K562 (cell line): ENCODE results near the gene CTNNBL1. TPM values are rescaled to one million over a fixed set of nuclear protein-coding genes. Genes with fewer than 3 reads are reported as not detected.
A peak's percentile ranks its signal among the peaks of the same experiment; 100 is the strongest.

Source experiments
- ATAC-seq: fragments of 200-7000 bp; cut with Tn5 transposase; 3 replicates; pipeline ENCODE4 v1.9.1; 2020; ENCODE audit warnings: moderate library complexity
- BruUV-seq: library from RNA; stranded (reverse); fragments of 400-500 nt; replicated peaks from 2 replicates; lab custom pipeline; 2021; lab: Mats Ljungman, UMichigan
- CTCF ChIA-PET: fragments of 300-600 bp; formaldehyde crosslinking; extraction: SDS; loops from one replicate; lab custom pipeline; 2021; ENCODE audit warnings: low intra/inter-chr PET ratio; lab: Yijun Ruan, JAX
- POLR2A ChIA-PET: fragments of 300-600, 350-650 bp; sonication (Branson Sonifier 250); formaldehyde crosslinking; extraction: SDS; loops from one replicate; lab custom pipeline; 2021; ENCODE audit warnings: antibody characterized with exemption, inconsistent platforms; lab: Yijun Ruan, JAX
- DNase-seq, 4 experiments: peaks; one replicate each; pipeline versions ENCODE4 v3.0.0 to v3.0.0-alpha.2; 2011 to 2018; ENCODE audit warnings: low spot score in 3 of 4, mixed read lengths in 3 of 4; ENCODE audit errors: extremely low read depth in 1 of 4
- FAIRE-seq: peaks from 2 replicates; lab custom pipeline; 2011; peaks lifted over from hg19 to GRCh38; lab: Jason Lieb, UNC
- H2AFZ ChIP-seq: 2 replicates; pipeline ENCODE4 v1.6.0; 2011; ENCODE audit warnings: low read depth, low read length, control low read depth, inconsistent platforms
- H3K27ac ChIP-seq: fragments of 200-600 bp; 3 replicates; pipeline ENCODE4 v1.8.0; 2011; ENCODE audit warnings: low read depth, mild to moderate bottlenecking, control low read depth, inconsistent platforms, low read length, moderate library complexity, mixed read lengths; ENCODE audit errors: extremely low read depth
- H3K27me3 ChIP-seq, 2 experiments: fragments of 300-600 bp in 1 of 2; 2 replicates in 1 of 2; 3 replicates in 1 of 2; pipeline versions ENCODE4 v1.6.0 to v1.8.0; 2011; ENCODE audit warnings: inconsistent platforms in 2 of 2, low read length in 2 of 2, mild to moderate bottlenecking in 1 of 2, mixed read lengths in 1 of 2, moderate library complexity in 1 of 2; ENCODE audit not compliant: control insufficient read depth in 2 of 2, insufficient read depth in 2 of 2
- H3K36me3 ChIP-seq: fragments of 300-600 bp; 3 replicates; pipeline ENCODE4 v1.8.0; 2011; ENCODE audit warnings: mild to moderate bottlenecking, low read length, inconsistent platforms; ENCODE audit not compliant: control insufficient read depth, insufficient read depth
- H3K4me1 ChIP-seq, 2 experiments: fragments of 200-600 bp in 1 of 2; replicated peaks in 1 of 2; 2 replicates in 1 of 2; 3 replicates in 1 of 2; pipeline versions ENCODE4 v1.5.1 to v1.8.0; 2011; ENCODE audit warnings: inconsistent platforms in 2 of 2, low read length in 2 of 2, mild to moderate bottlenecking in 1 of 2, mixed read lengths in 1 of 2, moderate library complexity in 1 of 2; ENCODE audit not compliant: control insufficient read depth in 2 of 2, insufficient read depth in 2 of 2
- H3K4me2 ChIP-seq: 2 replicates; pipeline ENCODE4 v1.6.1; 2011; ENCODE audit warnings: low read length, control low read depth, inconsistent platforms, mixed read lengths; ENCODE audit not compliant: insufficient read depth
- H3K4me3 ChIP-seq: fragments of 200-600 bp; sonication (generic), shearing (Covaris generic); 2 replicates; pipeline ENCODE4 v1.5.1; 2016; ENCODE audit warnings: control low read depth, inconsistent platforms
- H3K79me2 ChIP-seq: fragments of 200-600 bp; 3 replicates; pipeline ENCODE4 v1.8.0; 2011; ENCODE audit warnings: low read length, inconsistent platforms; ENCODE audit not compliant: control insufficient read depth, insufficient read depth
- H3K9ac ChIP-seq, 2 experiments: 2 replicates each; pipeline versions ENCODE4 v1.6.0 to v1.6.1; 2011; ENCODE audit warnings: low read depth in 2 of 2, low read length in 2 of 2, control low read depth in 1 of 2, inconsistent platforms in 1 of 2, mild to moderate bottlenecking in 1 of 2, mixed read lengths in 1 of 2; ENCODE audit not compliant: insufficient read depth in 1 of 2
- H3K9me1 ChIP-seq: one replicate; pipeline ENCODE4 v1.6.0; 2011; ENCODE audit warnings: inconsistent platforms, mild to moderate bottlenecking, low read length, moderate library complexity; ENCODE audit not compliant: control insufficient read depth, insufficient read depth
- H3K9me3 ChIP-seq: replicated peaks from 2 replicates; pipeline ENCODE4 v1.5.1; 2011; ENCODE audit warnings: low read depth, low read length, inconsistent platforms; ENCODE audit not compliant: control insufficient read depth, insufficient read depth
- H4K20me1 ChIP-seq: replicated peaks from 2 replicates; pipeline ENCODE4 v1.6.1; 2011; ENCODE audit warnings: low read length, inconsistent platforms, mixed read lengths; ENCODE audit not compliant: control insufficient read depth, insufficient read depth
- E2F8 ChIP-seq: fragments of 450-650 bp; IDR thresholded peaks from 2 replicates; pipeline ENCODE4 v1.7.1; 2018; ENCODE audit warnings: mild to moderate bottlenecking, low read depth; ENCODE audit not compliant: partially characterized antibody
- HDAC2 ChIP-seq: fragments of 450-650 bp; IDR thresholded peaks from 2 replicates; pipeline ENCODE4 v1.6.1; 2016; ENCODE audit warnings: mild to moderate bottlenecking
- HNRNPH1 ChIP-seq: fragments of 200-400 bp; formaldehyde crosslinking; optimal IDR thresholded peaks from 2 replicates; pipeline ENCODE3; 2017; ENCODE audit warnings: low read depth, mild to moderate bottlenecking, low read length, moderate library complexity
- MECOM ChIP-seq: fragments of 250-450 bp; sonication (Bioruptor Pico); IDR thresholded peaks from 2 replicates; pipeline ENCODE4 v1.8.0; 2022; ENCODE audit warnings: inconsistent platforms
- MEF2A ChIP-seq: IDR thresholded peaks from 2 replicates; pipeline ENCODE4 v1.6.1; 2011; ENCODE audit warnings: low read depth, mild to moderate bottlenecking, low read length, moderate library complexity; ENCODE audit not compliant: control insufficient read depth
- PCBP2 ChIP-seq: fragments of 200-400 bp; formaldehyde crosslinking; IDR thresholded peaks from 2 replicates; pipeline ENCODE4 v1.6.1; 2018; ENCODE audit warnings: low read length, low read depth, mild to moderate bottlenecking, moderate library complexity; ENCODE audit not compliant: poor library complexity, severe bottlenecking
- TBL1XR1 ChIP-seq, 2 experiments: IDR thresholded peaks; 2 replicates each; pipeline ENCODE4 v1.6.1; 2012; ENCODE audit warnings: improper control_type of control experiment in 2 of 2, low read length in 2 of 2, mild to moderate bottlenecking in 1 of 2
- TEAD1 ChIP-seq, 2 experiments: fragments of 450-650 bp in 1 of 2; sonication (generic) in 1 of 2; formaldehyde crosslinking; IDR thresholded peaks; 2 replicates each; pipeline versions ENCODE4 v1.4.0 to v1.8.0; 2020 to 2022; ENCODE audit warnings: mild to moderate bottlenecking in 2 of 2, missing genetic modification reagents in 1 of 2
- WHSC1 ChIP-seq: IDR thresholded peaks from one replicate; pipeline ENCODE4 v1.6.1; 2012; ENCODE audit warnings: low read length, control low read depth, inconsistent platforms
- WGBS: fragments of 100-300 bp; shearing (Covaris generic); methylation state at CpG from one replicate; pipeline ENCODE4 v1.1.6; 2016; ENCODE audit warnings: low coverage, mixed read lengths; ENCODE audit not compliant: insufficient coverage; ENCODE audit errors: missing lambda C conversion rate; 5-methylcytosine and 5-hydroxymethylcytosine counted together
- in situ Hi-C: fragments of 300-500 bp; cut with MboI; formaldehyde crosslinking; loops from 4 replicates; pipeline ENCODE4 v1.15.0; 2018; ENCODE audit warnings: inconsistent platforms, mixed read lengths
- intact Hi-C: fragments of 100-400 bp; cut with micrococcal nuclease; formaldehyde crosslinking; loops from 2 replicates; pipeline ENCODE4 v1.14.2; 2022
- polyA plus RNA-seq, 8 experiments: library from polyadenylated mRNA; depleted of rRNA in 4 of 8; stranded (reverse) in 5 of 8; unstranded in 3 of 8; fragments of >200 nt; fragmentation: Nextera tagmentation in 2 of 8; fragmentation: Illumina TruSeq in 1 of 8; extraction: Ambion mirVana in 2 of 8; extraction: Trizol in 1 of 8; gene quantifications; 2 replicates each; pipeline versions ENCODE4 v1.2.1 to v1.2.3, GENCODE V29; 2011 to 2014; ENCODE audit warnings: inconsistent platforms in 1 of 8, missing spikeins in 1 of 8
- total RNA-seq, 7 experiments: library from RNA; depleted of rRNA in 6 of 7; stranded (reverse); fragments of >200 nt in 6 of 7; fragmentation: Illumina TruSeq in 2 of 7; extraction: Trizol in 2 of 7; gene quantifications; 2 replicates each; pipeline versions ENCODE4 v1.2.1 to v1.2.3, GENCODE V29; 2011 to 2021; ENCODE audit warnings: low replicate concordance in 1 of 7
- TF ChIP-seq, protein P1 (sequence below): fragments of 200-800 bp; sonication (Bioruptor generic); IDR thresholded peaks from 2 replicates; pipeline ENCODE4 v1.6.1; 2017; ENCODE audit warnings: missing genetic modification characterization, missing compliant biosample characterization

The CTNNBL1 gene
- total and polyA plus RNA-seq, 9 of the 15 experiments (the other 6 are each of a cell fraction or from before 2014, with no cell fraction given): 32.4 to 85.6 (median 43.6) TPM

DNA sequence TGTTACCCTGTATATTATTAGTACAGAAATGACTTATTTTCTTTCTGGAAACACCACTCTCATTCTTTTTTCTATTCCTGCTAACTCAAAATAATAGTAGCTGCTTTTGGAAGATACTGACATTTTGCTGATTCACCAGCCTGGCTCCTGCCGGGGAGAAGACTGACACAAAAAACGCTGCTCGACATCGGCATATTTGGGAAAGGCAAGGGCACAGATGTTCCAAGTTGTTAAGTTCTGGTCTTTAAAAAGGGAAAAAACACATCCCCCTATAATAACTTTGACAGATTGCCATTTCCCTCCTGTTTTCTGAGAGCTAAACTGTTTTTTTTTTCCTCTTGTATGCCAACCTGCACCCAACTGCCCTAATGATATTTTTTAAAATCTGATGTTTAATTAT, 55.4 kb downstream of the CTNNBL1 start:
- Histone ChIP-seq H3K36me3 (peaks cover 17% of the 10 kb centered on the region; the same call in 2 of the 3 replicates), H3K79me2 (no peaks in the 10 kb centered on the region), H2AFZ (no peak overlapping the region), H3K4me2 (no peak overlapping the region), H3K9me3 (no peaks in the 10 kb centered on the region), H3K9ac (no peak overlapping the region), H4K20me1 (no peaks in the 10 kb centered on the region), H3K27ac (no peak overlapping the region), H3K4me3 (no peak overlapping the region), H3K27me3 (no peaks in the 10 kb centered on the region), H3K9me1 (no peaks in the 10 kb centered on the region), H3K4me1 (no peaks in the 10 kb centered on the region)
- 82% methylated on average over 4 of the region's 4 CpGs for WGBS
- ChIA-PET CTCF (no interaction called here), POLR2A (interaction anchor here (1.4 kb wide), 1 partner anchor 12 kb away, joined by 4 read pairs; no protein-coding TSS in a partner anchor)
- ATAC-seq (no peak), FAIRE-seq (no peak), DNase-seq (no peak)
- in situ Hi-C loops: no loop called here
- intact Hi-C loops: no loop called here
- no peak for TF ChIP-seq HNRNPH1
- BruUV-seq: no TSS peak

GRCh38 chr20:37749620-37750403, 56.0 kb downstream of the CTNNBL1 start:
- H3K9ac ChIP-seq: no peak overlapping the region
- 61% methylated on average over 8 of the region's 8 CpGs for WGBS
- no peaks in the 10 kb centered on the region for H3K4me1 ChIP-seq
- no peak for ATAC-seq
- in situ Hi-C loops: no loop called here
- no peak overlapping the region for H3K4me2 ChIP-seq
- H3K36me3 ChIP-seq: peaks cover 17% of the 10 kb centered on the region; the same call in 2 of the 3 replicates
- no TSS peak for BruUV-seq
- no peak overlapping the region for H3K4me3 ChIP-seq
- ChIA-PET POLR2A (interaction anchor here (1.6 kb wide), 1 partner anchor 15 kb away, joined by 3 read pairs; no protein-coding TSS in a partner anchor), CTCF (no interaction called here)
- no peak overlapping the region for H3K27ac ChIP-seq
- H3K27me3 ChIP-seq: no peaks in the 10 kb centered on the region
- FAIRE-seq: no peak
- DNase-seq: peak in 1 of 4 experiments; percentile 11
- no peaks in the 10 kb centered on the region for H3K9me3 ChIP-seq
- intact Hi-C loops: no loop called here
- no peaks in the 10 kb centered on the region for H4K20me1 ChIP-seq
- H2AFZ ChIP-seq: no peak overlapping the region
- no peaks in the 10 kb centered on the region for H3K9me1 ChIP-seq
- H3K79me2 ChIP-seq: no peaks in the 10 kb centered on the region
- TF ChIP-seq TBL1XR1 (IDR thresholded peaks at IDR 0.05; ENCODE audit: low read length in 2 of 2): no peak
- TF ChIP-seq WHSC1: no peak
- TF ChIP-seq, protein P1, sequence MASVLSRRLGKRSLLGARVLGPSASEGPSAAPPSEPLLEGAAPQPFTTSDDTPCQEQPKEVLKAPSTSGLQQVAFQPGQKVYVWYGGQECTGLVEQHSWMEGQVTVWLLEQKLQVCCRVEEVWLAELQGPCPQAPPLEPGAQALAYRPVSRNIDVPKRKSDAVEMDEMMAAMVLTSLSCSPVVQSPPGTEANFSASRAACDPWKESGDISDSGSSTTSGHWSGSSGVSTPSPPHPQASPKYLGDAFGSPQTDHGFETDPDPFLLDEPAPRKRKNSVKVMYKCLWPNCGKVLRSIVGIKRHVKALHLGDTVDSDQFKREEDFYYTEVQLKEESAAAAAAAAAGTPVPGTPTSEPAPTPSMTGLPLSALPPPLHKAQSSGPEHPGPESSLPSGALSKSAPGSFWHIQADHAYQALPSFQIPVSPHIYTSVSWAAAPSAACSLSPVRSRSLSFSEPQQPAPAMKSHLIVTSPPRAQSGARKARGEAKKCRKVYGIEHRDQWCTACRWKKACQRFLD (CRISPR knock-in tag): no peak
- no peak for TF ChIP-seq PCBP2
- TF ChIP-seq TEAD1 (CRISPR knock-in tag; IDR thresholded peaks at IDR 0.05): no peak
- no peak for TF ChIP-seq E2F8
- TF ChIP-seq HDAC2: no peak
- no peak for TF ChIP-seq MEF2A
- TF ChIP-seq MECOM (CRISPR knock-in tag): no peak
